Gastroesophageal sphincter (tissue), 3 donors: ENCODE measurements around the gene TMIGD1.

Source experiments
- CTCF ChIP-seq, 4 experiments: fragments of 200-600 bp in 2 of 4; fragments of 450-650 bp in 2 of 4; sonication (generic) in 1 of 4; IDR thresholded peaks; one replicate each; pipeline ENCODE4 v1.5.1; 2017 to 2019; ENCODE audit warnings: antibody characterized with exemption in 4 of 4, mild to moderate bottlenecking in 2 of 4, moderate library complexity in 2 of 4
- POLR2A ChIP-seq, 2 donors: fragments of 450-650 bp; IDR thresholded peaks; one replicate each; pipeline ENCODE4 v1.6.1; 2017; ENCODE audit warnings: antibody characterized with exemption in 2 of 2, mild to moderate bottlenecking in 2 of 2, moderate library complexity in 1 of 2

- TF ChIP-seq CTCF (IDR thresholded peaks at IDR 0.05) (no peak), POLR2A (IDR thresholded peaks at IDR 0.05) (no peak)
These were observed 24.3 kb downstream of the TMIGD1 start for GRCh38 chr17:30309591-30309990.
